ENCODE results near the gene ADAM8.
A peak's percentile ranks its signal among the peaks of the same experiment; 100 is the strongest.

ADAM8 gene

GRCh38 chr10:133308421-133309099 lies 31.9 kb upstream of the ADAM8 start, which contains the start of the genes TUBGCP2 and ZNF511:
Gene TUBGCP2 (minus strand): TSS chr10:133308872. CDS start chr10:133302941, 5,931 bp downstream.
Gene ZNF511 (plus strand): TSS chr10:133308914. CDS start chr10:133308944, 30 bp downstream.
- DNase-seq (ENCODE audit: low spot score): peak; percentile 81

- DNase-seq (ENCODE audit: low spot score): peak; percentile 73
These were observed 31.2 kb upstream of the ADAM8 start for GRCh38 chr10:133307776-133308420.

GRCh38 chr10:133306941-133307379 lies 30.3 kb upstream of the ADAM8 start:
- no peak for DNase-seq (ENCODE audit: low spot score)

- no peak for DNase-seq (ENCODE audit: low spot score)
These were observed 29.4 kb upstream of the ADAM8 start for GRCh38 chr10:133306097-133306476.

- DNase-seq (ENCODE audit: low spot score): no peak
These were observed 26.5 kb upstream of the ADAM8 start for GRCh38 chr10:133303206-133303605.

GRCh38 chr10:133302230-133302629 lies 25.6 kb upstream of the ADAM8 start:
- DNase-seq (ENCODE audit: low spot score): no peak

- no peak for DNase-seq (ENCODE audit: low spot score)
These were observed 23.1 kb upstream of the ADAM8 start for GRCh38 chr10:133299738-133300137.

- no peak for DNase-seq (ENCODE audit: low spot score)
These were observed 22.6 kb upstream of the ADAM8 start for GRCh38 chr10:133299224-133299623.

- DNase-seq (ENCODE audit: low spot score): no peak
These were observed 21.8 kb upstream of the ADAM8 start for GRCh38 chr10:133298466-133298865.

- no peak for DNase-seq (ENCODE audit: low spot score)
These were observed 20.8 kb upstream of the ADAM8 start for GRCh38 chr10:133297504-133297903.

GRCh38 chr10:133295426-133296320 lies 19.0 kb upstream of the ADAM8 start:
- no peak for DNase-seq (ENCODE audit: low spot score)

- DNase-seq (ENCODE audit: low spot score): no peak
These were observed 17.5 kb upstream of the ADAM8 start for GRCh38 chr10:133294189-133294588.

GRCh38 chr10:133293810-133294119 lies 17.1 kb upstream of the ADAM8 start:
- DNase-seq (ENCODE audit: low spot score): no peak

- no peak for DNase-seq (ENCODE audit: low spot score)
These were observed 16.5 kb upstream of the ADAM8 start for GRCh38 chr10:133292919-133293809.

GRCh38 chr10:133289761-133290160 lies 13.1 kb upstream of the ADAM8 start:
- DNase-seq (ENCODE audit: low spot score): no peak

- no peak for DNase-seq (ENCODE audit: low spot score)
These were observed 11.3 kb upstream of the ADAM8 start for GRCh38 chr10:133287832-133288500.

- no peak for DNase-seq (ENCODE audit: low spot score)
These were observed 9.7 kb upstream of the ADAM8 start for GRCh38 chr10:133286366-133286765.

GRCh38 chr10:133285217-133285616 lies 8.5 kb upstream of the ADAM8 start:
- no peak for DNase-seq (ENCODE audit: low spot score)

GRCh38 chr10:133283931-133284330 lies 7.3 kb upstream of the ADAM8 start:
- no peak for DNase-seq (ENCODE audit: low spot score)

GRCh38 chr10:133282846-133283390 lies 6.2 kb upstream of the ADAM8 start:
- no peak for DNase-seq (ENCODE audit: low spot score)
